Stimulated activated CD4-positive, alpha-beta T cell treated with anti-CD3 and anti-CD28 coated beads, Interleukin-2, amount 100 ng/mL, for 4 hours (primary cell): ENCODE results near the gene TLK1.

Experiments used
- DNase-seq: peaks from one replicate; pipeline ENCODE4 v3.0.0-alpha.2; 2020; ENCODE audit warnings: low read depth

The TLK1 gene

DNA sequence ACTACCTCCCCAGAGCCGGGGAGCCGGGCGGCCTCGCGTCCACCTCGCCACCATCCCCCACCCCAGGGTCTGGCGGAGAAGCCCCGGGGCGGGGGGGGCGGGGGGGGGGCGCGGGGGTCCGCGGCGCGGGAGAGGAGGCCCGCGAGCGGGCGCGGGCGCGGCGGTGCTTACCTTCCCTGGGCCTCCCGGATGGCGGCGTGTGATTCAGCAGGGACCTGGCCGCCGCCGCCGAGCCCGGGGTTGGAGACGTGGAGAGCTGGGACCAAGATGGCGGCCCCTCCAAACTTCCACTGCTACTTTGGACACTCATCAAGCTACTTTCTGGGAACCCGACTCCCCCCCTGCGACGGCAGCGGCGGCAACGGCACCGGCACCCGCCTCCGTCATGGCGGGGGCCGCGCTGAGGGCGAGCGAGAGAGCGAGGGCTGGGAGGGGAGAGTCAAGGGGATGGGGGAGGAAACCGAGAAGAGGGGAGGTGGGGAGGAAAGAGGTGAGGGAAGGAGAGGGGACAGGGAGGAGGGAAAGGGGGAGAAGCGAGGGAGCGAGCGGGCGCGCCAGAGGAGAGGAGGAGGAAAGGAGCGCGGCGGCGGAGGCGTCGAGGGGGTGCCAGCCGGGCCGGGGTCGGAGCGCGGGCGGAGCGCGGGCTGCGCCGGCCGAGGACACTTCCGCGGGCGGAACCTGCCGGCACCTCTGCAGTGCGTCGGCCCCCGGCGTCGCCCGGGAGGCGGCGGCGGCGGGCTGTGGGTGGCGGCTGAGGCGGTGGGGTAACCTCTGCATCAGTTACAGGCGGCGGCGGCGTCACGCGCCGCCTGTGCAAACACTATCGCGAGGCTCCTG, at the start of gene TLK1:
TLK1 (minus strand) TSS at position 775 of the 837 bp plus-strand sequence; CDS start at position 310, 465 bp downstream.
- peak; percentile 67 for DNase-seq

DNA sequence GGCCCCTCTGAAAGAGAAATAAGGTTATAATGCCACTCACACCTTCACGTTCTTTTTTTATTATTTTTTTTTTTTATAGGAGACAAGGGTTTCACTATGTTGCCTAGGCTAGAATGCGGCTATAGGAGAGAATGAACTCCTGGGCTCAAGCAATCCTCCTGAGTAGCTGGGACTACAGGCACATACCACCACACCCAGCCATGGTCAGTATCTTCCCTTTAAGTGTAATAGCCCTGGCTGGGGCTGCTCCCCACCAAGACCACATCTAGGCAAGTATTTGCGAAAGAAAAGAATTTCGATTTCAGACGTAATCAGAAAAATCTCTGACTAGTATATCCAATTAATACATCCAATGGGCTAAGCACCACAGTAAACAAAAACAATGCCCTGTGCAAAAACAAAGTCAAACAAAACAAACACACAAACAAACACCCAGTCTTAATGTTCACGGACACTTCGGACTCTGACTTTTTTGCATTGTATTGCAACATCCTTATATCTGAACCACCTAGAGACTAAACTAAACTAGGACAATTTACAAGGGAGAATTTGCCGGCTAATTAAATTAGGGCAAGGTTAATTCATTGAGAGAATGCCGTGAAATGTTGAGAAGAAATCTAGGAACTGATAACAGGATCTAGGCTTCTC, 49.6 kb upstream of the TLK1 start:
- no peak for DNase-seq

- DNase-seq, result no peak
Measured at GRCh38 chr2:171208657-171209056, 48.0 kb upstream of the TLK1 start.

GRCh38 chr2:171206422-171207115, 45.9 kb upstream of the TLK1 start:
- DNase-seq, result no peak

GRCh38 chr2:171205551-171205950, 44.9 kb upstream of the TLK1 start:
- DNase-seq, result no peak

DNA sequence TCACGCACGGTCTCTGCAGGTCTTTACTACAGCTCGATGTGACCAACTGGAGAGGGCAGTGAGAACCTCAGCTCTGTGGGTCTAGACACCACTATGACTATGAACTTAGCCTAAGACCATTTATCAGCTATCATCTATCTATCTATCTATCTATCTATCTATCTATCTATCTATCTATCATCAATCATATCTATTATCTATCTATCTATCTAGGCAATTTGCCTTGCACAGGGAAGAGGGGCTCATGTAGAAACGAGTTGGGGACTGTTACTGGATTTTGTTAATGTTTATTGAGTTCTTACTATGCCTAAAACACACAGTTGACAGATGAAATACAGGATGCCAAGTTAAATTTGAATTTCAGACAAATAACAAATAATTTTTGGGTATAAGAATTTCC, 41.1 kb upstream of the TLK1 start:
- no peak for DNase-seq

GRCh38 chr2:171201271-171201670, 40.6 kb upstream of the TLK1 start:
- DNase-seq, result no peak

DNA sequence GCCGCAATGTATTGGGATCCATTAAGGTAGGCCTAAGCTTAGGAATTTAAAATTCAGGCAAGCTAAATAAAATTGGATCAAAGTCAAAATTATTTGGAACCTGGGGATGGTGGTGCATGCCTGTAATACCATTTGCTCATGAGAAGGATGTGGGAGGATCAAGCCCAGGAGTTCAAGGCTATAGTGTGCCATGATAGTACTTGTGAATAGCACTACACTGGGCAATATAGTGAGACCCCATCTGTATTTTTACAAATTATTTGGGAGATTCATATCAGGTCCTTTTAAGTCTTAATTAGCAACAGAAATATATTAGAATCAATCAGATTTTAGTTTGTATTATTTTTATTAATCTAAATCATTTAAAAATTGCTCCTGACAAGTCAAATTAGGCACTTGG, 39.8 kb upstream of the TLK1 start:
- no peak for DNase-seq

- no peak for DNase-seq
Measured at GRCh38 chr2:171191021-171191420, 30.3 kb upstream of the TLK1 start.

DNA sequence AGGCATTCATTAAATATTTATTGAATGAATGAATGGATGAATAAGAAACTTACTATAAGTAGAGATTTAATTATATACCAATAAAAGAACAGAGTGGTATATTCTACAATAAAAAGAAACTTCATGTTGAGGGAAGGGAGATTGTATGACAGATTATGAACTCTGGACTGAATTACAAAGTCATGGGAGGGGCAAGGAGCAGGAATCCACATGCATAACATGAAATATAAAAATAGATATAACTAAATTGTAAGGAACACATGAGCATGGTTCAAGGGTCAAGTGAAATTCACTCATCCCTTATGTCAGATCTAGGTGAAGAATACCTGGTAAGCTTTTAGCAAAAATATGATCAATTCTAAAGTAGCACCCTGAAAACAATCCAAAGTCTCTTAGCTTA, 27.1 kb upstream of the TLK1 start:
- DNase-seq, result no peak

DNA sequence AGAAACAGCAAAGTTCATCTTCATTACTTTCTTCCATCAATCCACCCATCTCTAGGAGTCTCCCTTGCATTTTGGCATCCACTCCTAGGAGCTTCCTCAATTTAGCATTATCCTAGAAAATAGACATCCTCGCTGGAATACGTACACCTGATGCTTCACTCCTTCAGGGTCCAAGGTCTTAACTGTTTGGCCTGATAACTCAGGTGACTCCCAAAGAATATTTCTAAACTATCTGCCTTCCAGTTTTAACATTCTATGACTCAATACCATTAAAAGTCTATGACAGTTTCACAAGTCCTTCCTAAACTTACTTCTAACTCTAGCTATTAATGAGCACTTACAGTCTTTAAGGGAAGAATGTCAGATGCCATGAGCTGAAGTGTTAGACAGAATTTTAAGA, 26.5 kb upstream of the TLK1 start:
- DNase-seq, result no peak

- no peak for DNase-seq
Measured at GRCh38 chr2:171185941-171186340, 25.2 kb upstream of the TLK1 start.

DNA sequence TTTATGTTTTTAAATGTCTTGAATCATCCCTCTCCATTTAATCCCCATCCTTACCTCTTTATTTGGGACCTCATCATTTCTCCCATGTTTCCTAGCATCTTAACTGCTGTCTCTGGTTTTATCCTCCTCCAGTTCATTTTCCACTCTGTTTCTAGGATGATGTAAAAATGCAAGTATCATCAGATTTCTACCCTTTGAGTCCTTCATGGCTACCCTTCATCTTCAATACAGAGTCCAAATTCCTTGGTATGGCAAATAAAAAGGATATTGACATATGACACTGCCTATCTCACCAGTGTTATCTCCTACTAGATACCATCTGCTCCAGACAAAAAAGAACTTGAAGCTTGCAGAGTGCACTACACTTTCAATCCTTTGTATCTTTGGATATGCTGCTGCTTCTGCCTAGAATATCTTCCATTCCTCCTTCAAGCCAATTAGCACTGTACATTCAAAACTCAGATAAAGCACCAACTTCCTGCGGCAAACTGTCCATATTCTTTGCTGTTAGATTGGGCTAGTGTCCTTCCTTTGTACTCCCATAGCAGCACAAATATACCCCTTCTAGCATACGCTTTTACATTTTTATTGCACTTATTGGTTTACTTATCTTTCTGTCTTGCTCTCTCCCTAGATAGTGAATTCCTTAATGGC, 24.6 kb upstream of the TLK1 start:
- no peak for DNase-seq

DNA sequence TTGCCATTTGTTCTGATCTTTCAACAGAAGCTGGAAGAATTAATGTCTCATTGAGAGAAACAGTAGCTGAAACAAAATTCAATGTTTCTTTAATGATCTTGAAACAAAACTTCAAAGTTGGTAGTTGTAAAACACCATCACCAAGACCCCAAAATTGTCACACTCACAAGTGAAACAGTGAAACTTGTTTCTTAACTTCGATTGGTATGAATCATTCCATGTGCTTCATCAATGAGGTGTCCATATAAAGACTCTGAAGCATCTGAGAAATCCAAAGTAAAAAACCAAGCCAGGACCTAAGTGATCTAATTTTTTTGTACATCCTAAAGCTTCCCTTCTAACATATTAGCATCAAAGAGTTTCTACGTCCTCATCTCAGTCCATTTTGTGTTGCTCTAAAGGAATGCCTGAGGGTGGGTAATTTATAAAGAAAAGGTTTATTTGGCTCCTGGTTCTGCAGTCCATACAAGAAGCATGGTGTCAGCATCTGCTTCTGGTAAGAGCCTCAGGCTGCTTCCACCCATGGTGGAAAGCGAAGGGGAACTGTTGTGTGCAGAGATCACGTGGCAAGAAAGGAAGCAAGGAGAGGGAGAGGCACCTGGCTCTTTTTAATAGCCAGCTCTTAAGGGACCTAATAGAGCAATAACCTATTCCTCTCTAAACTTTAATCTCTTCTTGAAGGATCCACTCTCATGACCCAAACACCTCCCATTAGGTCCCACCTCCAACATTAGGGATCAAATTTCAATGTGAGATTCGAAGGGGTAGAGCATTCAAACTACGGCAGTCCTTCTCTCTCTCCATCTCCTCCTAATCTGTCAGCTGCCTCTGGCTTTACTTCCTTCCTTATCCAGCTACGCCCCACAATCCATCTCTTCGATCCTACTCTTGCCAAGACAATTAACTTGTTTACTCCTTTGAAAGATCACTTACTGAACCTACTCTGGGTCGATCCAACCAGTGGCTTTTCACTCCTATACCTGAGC, 20.7 kb upstream of the TLK1 start:
- DNase-seq, result no peak

DNA sequence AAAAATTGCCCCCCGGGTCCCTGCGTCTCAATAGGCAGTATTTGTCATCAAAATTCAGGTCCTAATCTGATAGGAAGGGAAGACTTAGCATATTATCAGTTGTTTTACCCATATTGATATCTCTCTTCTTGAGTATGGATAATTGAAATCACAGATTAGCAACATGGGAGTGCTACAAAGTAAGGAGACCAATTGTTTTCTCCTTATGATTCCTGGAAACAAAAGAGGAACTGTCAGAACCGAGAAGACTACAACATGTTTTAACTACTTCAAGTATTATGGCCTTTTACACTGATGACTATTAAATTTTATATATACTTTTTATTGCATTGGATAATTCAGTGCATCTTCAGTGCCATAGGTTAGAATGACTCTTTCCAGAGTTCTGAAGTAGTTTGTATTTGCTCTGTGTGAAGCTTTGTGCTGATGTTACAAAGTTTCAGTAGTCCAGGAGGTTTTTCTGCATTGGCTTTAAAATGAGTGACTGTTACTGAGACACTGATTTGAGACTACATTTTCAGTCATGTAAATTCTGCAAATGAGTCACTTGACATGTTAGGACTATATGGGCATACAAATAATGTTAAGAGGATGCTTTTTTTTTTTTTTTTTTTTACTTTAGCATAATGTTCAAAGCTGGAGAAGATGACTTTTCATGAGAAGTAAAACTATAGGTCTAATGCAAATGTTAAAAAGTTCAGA, 19.7 kb upstream of the TLK1 start:
- no peak for DNase-seq

DNA sequence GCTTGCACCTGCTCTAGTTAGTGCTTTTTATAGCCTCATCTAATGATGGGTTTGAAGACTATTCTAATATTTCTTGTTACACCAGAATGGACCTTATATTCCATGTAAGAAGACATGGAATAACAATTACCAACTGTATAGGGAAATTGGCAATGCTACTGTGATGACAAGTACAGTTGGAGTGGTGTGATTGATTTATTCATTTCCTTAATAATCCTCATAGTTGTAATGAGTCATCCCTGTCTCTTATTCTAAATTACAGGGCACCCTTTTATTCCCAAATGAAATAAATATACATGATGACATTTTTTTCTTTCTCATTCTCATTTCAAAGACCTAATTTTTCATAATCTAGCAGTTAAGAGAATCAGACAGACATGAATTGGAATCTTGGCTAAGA, 18.3 kb upstream of the TLK1 start:
- DNase-seq, result no peak

GRCh38 chr2:171176516-171176915, 15.8 kb upstream of the TLK1 start:
- DNase-seq, result no peak

GRCh38 chr2:171174075-171174474, 13.4 kb upstream of the TLK1 start:
- DNase-seq, result no peak

GRCh38 chr2:171173087-171173486, 12.4 kb upstream of the TLK1 start:
- no peak for DNase-seq

GRCh38 chr2:171171808-171172207, 11.1 kb upstream of the TLK1 start:
- DNase-seq, result no peak

DNA sequence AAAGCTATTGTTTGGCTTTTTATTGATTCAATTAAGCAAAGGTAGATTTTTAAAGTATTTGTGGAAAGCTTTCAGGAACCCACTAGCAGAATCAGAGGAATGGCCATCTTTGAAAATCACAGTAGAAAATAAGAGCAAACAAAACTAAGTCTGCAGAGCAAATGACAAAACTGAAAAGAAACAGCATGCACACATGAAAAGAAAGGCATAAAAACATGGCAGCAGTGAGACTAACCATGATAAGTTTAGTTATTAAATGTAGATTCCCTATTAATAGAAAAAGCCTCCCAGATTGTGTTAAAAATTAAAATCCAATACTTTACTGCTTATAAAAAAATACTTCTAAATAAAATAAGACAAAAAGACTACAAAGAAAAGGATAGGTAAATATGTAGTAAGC, 9.1 kb upstream of the TLK1 start:
- no peak for DNase-seq
